GM18517 (cell line): ENCODE results near the gene MUC22.
"Not testable (repeated sequence)": the region's sequence is repeated elsewhere in the genome, so short reads cannot be mapped to it uniquely, and the experiment has no call there.

ENCODE experiments used
- ATAC-seq: cut with Tn5 transposase; IDR thresholded peaks from one replicate; pipeline ENCODE4 v1.9.1; 2021; ENCODE audit warnings: mild to moderate bottlenecking, moderate library complexity; ENCODE audit not compliant: unreplicated experiment

The MUC22 gene

DNA sequence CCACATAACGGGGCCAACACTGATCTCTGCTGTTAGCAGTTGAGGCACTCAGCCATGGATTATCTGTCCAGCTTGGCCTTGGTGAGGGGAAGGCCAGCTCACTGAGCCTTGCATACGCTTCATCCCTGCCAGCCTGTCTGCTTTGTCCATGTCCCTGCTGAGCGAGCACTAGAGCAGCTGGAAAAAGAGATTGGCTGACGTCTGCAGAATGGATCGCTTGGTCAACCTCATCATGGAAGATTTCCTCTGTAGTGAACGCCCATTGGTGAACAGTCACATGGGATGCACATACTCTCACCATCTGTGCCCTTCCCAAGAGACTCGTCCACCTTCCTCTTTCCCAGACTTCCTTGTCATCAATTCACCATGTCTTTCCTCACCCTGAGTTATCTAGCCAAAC lies 26.9 kb downstream of the MUC22 start:
- no peak for ATAC-seq

DNA sequence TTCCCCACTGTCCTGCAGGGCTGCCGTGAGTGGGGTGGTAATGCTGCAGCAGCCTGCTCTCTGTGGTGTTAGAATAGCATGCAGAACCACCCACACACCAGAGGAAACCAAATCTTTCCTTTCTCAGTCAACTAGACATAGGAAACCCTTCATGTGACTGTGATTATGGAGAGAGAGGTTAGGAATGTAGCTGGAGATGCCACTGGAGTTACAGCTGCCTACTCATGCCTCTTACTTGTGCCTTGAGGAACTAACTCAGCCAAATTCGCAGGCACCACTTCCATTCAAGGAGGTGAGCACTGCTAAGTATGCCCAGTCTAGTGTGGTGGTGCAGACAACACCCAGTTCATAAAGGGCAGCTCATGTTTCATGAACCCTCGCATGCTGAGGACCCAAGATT lies 27.4 kb downstream of the MUC22 start:
- no peak for ATAC-seq

DNA sequence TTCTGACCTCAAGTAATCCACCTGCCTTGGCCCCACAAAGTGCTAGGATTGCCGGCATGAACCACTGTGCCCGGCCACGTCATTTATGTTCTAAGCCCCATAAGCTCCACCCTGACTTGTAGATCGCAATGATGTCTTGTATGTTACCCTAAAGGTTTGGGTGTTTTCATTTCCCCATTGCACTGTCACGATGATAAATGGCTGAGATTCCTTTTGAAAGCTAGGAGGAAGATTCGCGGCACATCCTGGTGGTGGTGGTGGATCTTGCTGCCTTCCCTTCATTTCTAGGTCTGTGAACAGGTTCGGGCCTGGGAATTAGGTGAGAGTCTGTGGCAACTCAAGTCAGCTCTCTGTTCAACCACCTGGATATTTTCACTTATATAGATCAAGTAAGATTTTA lies 28.3 kb downstream of the MUC22 start:
- no peak for ATAC-seq

DNA sequence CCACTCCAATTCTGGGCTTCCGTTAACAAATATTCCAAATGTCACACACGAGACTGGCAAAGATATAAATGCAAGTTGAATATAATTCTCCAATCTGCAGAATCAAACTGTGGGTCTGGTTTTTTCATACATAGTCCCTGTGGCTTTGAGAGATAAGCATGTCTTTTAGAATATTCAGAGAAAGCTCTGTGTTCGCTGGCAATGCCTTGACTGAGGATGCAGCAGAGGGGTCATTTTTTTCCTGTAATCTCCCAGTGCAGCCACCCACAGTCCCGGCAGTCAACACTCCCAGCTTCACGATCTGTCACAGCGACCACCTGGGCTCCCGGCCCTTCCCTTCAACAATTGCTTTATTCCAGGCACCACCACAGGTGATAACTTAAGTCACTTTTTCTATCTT lies 30.5 kb downstream of the MUC22 start:
- no peak for ATAC-seq

DNA sequence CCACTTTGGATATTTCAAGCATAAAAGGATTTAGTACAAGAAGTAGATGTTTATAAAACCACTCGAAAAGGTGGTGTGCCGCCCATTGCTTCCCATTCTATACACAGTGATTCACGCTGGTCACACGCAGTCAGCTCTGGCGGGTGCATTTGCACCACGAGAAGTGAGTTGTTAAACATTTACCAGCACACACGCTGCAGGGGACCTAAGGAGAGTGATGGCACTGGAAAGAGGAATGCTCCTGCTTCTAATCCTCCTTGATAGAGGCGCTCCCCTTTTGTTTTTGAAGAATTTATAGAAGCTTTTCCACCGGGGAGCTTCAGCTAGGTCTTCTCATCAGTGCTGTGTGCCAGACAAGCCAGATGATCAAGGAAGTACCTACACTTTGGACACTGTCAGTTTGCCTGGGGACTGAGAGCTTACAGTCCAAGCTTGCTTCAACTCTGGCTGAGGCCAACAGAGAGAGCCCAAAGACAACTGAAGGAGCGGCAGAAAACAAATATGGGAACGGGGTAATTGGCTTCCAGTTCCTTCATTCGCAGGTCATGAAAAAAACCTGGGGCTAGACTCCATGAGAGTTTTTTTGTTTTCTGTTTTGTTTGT lies 31.2 kb downstream of the MUC22 start:
- no peak for ATAC-seq

GRCh38 chr6:31042806-31043205 lies 32.5 kb downstream of the MUC22 start:
- ATAC-seq = no peak

DNA sequence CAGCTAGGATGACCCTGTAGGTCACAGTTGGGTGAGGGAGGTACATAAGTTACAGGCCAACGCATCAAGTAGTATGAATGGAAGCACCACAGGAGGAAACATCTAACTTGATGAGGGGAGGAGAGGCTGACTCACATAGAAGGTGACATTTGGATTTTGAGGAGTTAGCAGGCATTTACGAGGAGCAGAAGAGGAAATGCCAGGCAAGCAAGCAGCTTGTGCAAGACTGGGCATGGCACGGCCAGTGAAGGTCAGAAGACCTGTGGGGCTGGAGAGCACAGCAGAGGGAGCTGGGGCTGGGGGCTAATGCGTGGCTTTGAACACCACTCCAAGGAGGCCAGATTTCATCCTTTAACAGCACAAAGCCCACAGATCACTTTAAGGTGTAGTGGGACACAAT lies 37.8 kb downstream of the MUC22 start:
- no peak for ATAC-seq

- no peak for ATAC-seq
These were observed 39.2 kb downstream of the MUC22 start for GRCh38 chr6:31049518-31049917.

GRCh38 chr6:31053187-31053586 lies 42.9 kb downstream of the MUC22 start:
- ATAC-seq = not testable (repeated sequence)

DNA sequence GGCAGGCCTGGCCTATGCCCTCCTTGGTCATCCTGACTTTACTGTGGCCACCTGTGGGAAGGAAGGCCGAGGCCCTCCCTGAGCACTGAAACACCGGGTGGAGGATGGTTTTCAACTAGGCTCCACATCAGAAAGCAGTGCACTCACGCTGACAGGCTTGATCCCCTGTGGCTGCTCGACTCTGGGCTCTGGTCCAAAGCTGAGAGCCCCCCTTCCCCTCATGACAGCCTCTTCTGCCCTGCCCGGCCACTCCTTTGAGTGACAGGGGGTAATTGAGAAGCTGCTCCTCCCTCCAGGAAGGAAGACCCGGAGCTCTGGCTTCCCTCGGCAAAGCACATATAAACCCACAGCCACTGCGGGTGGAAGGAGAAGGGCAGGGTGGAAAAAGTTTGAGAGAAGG lies 43.6 kb downstream of the MUC22 start:
- ATAC-seq = no peak

GRCh38 chr6:31055441-31055840 lies 45.2 kb downstream of the MUC22 start:
- ATAC-seq = no peak

DNA sequence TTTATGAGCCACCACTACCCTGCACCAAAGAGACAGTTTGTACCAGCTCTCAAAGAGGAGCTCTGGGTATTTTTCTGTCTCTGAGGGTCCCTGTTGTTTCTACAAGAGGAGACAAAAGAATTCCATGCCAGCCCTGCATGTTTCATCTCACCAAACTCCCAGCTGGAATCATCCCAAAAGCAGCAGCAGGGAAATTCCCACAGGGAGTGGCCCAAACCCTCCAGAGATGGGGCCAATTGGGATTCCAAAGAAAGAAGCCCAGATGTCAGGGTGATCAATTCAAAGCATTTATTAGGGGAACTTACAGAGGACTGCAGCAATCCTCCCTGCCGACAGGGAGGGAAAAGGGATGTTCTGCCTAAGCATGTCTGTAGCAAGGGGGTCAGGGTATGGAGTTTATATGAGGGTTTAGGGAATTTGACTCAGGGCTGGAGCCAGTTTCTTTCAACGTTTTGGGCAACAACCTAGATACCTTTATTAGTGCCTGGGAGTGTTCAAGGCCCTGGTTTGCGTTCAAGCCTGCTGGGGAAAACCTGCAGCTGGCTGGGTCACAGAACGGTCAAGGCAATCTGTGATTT lies 47.2 kb downstream of the MUC22 start:
- no peak for ATAC-seq

DNA sequence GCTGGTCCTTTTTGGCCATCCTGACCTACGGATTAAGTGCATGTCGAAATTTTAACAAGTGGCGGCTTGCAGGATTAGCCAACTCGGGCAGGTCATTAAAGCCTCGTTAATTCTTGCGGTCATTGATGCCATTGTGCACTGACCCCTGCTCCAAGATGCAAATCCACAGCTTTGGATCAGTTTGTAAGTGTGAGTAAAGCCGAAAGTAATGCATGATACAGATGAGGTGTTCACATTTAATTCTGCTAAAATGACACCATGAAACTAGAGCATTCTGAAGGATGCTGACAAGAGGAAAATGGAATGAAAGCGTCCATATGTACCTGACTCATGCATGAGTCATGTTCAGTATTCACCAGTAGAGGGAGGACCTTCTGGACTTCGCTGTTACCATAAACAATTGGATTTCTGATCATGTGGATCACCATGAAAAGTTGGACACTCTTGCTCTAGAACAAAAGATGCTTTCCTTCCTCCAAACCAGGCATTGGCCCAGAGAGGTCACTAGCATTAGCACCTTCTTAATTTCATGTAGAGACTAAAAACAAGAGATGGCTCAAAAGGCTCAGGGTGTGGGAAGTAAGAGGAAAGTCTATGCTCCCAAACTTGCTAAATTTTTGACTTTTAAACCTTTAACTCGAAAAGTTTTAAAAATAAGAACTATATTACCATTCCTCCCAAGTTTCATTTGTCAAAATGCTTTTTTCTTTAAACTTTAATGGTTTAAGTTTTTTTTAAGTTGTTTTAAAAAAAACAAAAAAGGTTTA lies 48.0 kb downstream of the MUC22 start:
- no peak for ATAC-seq

DNA sequence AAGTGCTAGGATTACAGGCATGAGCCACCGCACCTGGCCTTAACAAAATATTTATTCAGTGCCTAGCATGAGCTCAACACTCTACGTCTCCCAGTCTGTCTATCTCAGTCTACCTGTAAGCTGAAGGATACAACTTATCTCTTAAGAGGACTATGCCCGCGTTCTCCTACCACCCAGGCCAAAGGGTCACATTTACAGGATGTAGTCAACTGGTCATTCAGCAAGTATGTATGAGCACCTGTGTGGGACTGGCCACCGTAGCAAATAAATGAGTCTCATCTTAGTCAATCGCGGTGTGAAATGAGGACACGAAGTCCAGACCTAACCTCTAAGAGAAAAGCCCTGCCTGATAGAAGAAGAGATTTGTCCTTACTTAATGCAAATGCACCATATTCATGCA lies 49.9 kb downstream of the MUC22 start:
- ATAC-seq = no peak

DNA sequence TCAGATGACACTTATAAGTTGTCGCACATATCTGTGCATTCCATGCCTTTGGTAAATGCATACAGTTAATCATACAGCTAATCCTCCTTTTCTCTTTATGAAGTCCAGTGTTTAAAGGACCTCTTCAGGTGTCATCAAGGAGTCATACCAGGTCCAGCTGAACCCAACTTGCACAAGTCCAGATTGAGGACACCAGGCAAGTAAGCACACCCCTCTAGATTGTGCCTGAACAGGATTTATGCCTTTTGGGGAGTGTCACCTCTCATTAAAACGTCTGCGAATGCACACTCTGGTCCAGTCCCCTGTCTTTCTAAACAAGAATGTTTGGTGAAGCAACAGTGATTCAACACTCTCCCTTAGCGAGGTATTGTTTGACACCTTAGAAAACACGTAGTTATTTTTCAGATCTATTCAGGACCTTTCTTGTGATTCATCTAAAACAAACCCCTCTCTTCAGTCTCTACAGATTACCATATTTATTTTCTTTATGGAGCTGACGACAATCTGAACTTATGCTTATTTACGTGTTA lies 53.7 kb downstream of the MUC22 start:
- no peak for ATAC-seq

- ATAC-seq = no peak
These were observed 55.3 kb downstream of the MUC22 start for GRCh38 chr6:31065556-31065955.

DNA sequence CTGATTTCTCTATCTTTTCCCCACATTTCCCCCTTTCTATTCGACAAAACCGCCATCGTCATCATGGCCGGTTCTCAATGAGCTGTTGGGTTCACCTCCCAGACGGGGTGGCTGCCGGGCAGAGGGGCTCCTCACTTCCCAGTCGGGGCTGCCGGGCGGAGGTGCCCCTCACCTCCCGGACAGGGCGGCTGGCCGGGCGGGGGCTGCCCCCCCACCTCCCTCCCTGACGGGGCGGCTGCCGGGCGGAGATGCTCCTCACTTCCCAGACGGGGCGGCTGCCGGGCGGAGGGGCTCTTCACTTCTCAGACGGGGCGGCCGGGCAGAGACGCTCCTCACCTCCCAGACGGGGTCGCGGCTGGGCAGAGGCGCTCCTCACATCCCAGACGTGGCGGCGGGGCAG lies 56.8 kb downstream of the MUC22 start:
- not testable (repeated sequence) for ATAC-seq

- not testable (repeated sequence) for ATAC-seq
These were observed 57.8 kb downstream of the MUC22 start for GRCh38 chr6:31067891-31068668.

GRCh38 chr6:31068669-31069340 lies 58.5 kb downstream of the MUC22 start:
- no peak for ATAC-seq

GRCh38 chr6:31070711-31071197 lies 60.5 kb downstream of the MUC22 start:
- no peak for ATAC-seq

DNA sequence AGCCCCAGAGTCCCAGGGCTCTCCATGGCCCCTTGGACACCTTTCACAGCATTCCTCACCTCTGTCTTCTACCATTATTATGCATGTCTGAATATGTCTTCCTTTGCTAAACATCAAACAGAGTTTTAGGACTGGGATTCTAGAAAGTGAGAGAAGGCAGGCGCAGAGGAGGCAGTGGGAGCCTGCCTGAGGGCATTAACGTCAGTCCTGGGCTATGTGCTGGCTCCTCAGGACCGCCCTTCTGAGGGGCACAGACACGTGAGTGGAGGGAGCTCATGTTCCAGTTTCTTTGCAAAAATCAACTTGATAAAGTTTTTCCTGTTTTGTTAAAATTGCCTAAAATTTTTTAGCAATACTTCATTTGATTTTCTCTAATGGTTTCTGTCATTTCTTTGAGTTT lies 64.1 kb downstream of the MUC22 start:
- ATAC-seq = no peak
